Right forelimb (tissue), 1 donor: ENCODE measurements around the gene AHDC1.
"Not testable (repeated sequence)": the region's sequence is repeated elsewhere in the genome, so short reads cannot be mapped to it uniquely, and the experiment has no call there.

Experiments used
- DNase-seq: peaks from one replicate; pipeline ENCODE4 v3.0.0-alpha.2; 2018

The AHDC1 gene

DNA sequence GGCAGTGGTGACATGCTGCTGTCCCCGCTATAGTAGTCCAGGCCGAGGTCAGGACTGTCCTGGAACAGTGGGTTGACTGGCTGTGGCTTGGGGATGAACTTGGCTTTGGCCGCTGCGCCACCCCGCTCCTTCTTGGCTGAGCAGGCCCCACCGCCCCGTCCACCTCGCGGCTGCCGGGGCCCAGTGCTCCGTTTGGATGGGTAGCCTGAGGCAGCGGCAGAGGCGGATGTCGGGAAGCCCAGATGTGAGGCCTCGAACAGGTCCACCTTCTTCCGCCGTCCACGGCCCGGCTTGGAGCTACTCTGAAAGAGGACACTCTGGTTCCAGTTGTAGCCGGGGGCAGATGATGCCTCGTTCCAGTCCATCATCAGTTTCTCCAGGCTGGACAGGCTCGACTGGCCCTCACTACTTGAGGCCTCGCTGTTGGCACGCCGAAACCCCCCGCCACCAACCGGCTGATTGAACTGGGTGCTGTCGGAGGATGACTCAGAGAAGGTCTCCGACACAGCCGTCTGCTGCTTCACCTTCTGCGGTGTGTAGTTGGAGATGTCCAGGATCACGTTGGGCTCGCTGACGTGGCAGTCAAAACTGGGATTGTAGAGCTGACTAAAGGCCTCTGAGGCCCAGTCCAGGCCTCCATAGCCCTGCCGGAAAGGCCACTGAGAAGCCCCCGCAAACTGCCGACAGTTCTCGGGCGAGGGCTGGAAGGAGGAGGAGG lies 55.6 kb downstream of the AHDC1 start:
- no peak for DNase-seq

DNA sequence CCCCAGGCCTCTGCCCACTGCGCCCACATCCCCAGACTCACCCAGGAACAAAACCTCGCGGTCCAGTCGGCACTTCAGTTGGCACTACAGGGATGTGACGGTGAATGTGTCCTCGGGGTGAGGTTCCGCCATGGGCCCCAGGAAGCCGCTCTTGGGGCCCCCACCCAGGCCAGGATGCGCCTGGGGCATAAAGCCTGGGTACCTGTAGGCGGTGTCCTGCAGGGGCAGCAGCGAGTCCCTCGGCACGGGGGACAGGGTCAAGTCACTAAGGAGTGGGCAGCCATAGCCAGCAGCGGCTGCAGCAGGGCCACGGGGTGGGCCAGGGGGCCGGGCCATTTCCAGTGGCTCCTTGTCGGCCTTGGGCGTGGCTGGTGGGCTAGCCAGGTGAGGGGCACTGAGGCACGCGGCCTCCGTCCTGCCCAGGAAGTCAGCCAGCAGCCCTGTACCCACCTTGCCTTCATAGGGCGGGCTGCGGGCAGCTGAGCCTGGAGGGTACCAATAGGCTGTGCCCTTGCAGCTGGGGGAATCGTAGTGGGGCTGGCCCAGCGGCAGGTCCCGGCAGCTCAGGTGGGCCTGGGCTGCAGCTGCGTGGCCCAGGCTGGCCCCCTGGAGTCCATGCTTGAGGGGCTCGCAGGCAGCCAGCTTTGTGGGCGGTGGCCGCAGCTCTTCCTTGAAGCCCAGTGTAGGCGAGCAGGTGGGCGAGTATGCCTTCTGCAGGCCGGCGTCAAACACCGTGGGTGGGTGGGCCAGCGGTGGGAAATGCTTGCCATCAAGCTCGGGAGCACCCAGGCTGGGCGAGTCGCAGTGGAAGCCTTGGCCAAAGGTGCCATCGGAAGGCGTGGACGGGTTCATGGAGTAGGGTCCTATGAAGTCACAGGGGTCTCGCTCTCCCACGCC lies 56.5 kb downstream of the AHDC1 start:
- no peak for DNase-seq

DNA sequence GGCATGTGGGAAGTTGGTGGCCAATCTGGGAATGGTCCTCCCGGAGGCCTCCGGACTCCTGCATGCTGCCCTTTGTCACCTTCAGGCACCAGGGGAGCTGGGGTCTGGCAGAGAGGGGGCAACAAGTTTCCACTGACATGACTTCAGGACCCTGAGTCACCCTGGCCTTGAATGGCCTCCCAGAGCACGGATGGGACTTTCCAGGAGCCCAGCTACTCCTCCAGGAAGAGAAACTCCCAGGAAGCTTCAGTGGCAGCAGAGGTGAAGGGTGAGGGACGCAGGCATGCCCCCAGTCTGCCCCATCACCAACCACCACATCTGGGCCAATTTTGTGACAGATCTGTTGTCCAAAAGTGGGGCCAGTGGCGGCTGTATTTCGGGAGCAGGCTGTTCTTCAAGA lies 58.1 kb downstream of the AHDC1 start:
- DNase-seq = no peak

DNA sequence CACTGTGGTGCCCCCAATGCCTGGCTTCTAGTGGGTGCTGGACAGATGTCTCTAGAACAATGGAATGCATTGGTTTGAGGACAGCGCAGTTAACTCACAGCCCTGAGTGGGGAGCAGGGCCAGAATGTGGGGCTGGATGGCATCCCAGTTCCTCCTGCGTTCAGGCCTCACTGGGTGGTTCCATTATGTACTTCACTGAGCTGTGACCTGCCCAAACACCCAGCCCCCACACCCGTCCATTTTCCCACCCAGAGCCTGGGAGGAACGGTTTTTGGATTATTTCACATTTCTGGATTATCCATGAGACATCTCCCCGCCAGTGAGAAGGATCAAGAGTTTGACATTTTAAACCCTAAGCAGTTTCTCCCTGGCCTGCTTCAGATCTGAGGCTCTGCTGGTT lies 58.7 kb downstream of the AHDC1 start:
- peak; percentile 78 for DNase-seq

DNA sequence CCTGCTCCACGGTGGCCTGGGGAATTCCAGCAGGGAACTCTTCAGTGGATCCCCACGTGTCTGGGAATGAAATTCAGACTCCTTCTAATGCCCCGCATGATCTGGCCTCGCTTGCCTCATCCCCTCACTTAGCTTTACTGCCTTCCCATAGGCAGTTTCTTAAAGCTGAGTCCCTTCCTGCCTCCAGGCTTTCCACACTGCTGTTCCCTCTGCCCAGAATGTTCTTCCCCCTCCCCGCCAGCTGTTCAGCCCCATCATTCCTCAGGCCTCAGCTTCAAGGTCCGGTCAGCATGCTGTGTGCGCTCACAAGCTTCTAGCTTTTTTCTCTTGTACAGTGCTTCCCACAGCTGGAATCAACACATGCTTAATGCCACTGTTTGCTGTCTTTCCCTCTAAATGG lies 59.1 kb downstream of the AHDC1 start:
- DNase-seq = no peak

DNA sequence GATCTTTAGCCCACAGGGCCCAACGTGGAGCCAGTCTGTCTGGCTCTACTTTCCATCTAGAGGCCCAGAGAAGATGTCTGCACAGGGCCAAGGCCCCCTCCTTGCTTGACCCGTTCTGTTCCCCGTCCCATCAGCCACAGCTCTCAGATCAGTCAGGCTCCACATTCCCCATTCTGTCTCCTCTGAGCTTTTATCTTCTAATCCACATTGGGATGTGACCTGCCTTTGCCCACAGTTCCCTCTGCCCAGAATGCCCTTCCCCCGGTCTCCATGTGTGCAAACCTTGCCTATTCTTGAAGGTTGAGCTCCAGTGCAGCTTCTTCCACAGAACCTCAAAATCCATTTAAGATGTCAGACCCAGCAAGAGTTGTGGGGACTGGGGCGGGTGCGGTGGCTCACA lies 60.7 kb downstream of the AHDC1 start:
- no peak for DNase-seq

DNA sequence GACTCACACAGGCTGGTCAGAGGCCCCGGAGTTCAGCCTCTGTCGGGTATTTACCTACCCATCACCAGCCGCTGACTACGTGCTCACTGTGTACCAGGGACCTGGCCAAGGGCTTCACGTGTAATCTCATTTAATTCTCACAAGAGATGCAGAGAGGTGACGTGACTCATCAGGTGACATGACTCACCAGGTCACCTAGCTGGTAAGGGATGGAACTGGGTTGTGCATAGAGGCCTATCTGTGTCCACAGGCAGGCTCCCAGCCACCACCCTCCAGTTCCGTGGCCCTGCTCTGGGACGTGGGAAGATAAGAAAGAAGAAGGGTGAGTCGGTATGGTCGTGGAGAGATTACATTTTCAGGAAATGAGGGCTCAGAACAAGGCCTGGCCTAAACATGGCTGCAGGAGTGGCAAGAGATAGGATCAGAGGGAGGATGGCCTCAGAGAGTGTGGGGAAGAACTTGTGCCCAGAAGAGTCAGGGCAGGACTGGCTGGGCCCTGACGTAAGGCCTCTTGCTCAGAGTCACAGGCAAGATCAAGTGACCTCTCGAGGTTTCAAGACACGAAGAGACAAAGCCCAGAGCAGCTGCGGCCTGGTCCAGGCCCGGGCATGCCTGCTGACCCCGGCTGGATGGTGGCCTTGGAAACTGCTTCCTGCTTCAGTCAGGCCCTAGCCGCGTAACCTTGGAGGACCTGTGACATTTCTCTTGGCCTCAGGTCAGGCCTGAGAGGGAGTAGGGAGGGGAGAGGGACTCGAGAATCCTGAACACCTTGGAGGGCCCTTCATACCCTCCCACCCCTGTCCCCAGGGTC lies 61.3 kb downstream of the AHDC1 start:
- DNase-seq = no peak

DNA sequence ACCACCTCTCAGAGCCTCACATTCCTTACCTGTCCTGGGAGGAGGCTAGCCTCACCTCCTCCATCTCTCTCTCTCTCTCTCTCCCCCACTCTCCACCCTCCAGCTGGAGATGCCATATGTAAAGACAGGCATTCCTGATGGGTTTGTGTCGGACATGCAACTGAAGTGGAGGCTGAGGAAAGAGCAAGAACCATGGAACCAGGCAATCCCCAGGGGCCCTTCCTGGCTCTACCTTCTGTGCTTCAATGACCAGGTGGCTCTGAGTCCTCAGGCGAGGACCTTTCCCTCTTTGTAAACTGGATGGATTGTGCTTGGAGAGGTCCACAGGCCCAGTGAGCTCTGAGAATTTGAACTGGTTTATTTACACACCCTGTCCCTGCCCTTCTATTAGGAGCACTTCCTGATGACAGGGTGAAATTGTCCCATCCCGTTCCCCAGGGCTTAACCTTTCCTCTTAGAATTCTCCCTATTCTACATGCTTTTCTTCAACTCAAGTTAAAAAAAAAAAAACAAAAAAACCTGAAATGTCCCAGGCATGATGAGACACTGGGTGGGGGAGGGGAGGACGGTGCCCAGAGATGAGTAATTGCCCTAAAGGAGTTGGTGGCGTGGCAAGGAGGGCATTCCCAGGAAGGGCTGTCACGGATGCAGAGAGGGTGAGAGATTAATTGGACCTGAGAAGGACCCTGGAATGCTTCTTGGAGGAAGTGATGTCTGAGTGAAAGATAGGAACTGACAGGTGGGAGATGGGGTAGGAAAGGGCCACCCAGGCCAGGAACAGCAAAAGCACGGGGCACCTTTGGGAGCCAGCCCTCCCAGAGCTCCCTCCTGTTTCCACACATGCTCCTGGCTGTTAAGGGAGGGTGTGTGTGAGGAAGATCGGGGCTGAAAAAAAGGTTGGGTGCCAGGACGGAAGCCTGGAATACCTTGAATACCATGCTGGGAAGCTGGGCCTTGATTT lies 63.8 kb downstream of the AHDC1 start:
- no peak for DNase-seq

DNA sequence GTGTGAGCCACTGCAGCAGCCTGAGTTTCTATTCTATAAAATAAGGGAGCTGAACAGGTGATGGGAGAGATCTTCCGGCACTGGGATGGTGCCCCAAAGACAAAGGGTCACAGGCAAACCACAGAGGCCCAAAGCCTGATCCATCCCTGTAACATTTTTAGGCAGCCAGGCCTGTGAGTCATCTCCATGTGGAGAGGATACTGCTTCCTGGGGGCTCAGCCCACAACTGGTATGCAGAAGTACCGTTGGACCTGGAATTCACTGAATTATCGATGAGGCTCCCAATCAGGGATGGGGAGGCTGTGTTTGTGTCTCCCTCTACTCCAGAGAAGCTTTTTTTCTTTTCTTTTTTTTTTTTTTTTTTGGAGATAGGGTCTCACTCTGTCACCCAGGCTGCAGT lies 65.2 kb downstream of the AHDC1 start:
- no peak for DNase-seq

DNA sequence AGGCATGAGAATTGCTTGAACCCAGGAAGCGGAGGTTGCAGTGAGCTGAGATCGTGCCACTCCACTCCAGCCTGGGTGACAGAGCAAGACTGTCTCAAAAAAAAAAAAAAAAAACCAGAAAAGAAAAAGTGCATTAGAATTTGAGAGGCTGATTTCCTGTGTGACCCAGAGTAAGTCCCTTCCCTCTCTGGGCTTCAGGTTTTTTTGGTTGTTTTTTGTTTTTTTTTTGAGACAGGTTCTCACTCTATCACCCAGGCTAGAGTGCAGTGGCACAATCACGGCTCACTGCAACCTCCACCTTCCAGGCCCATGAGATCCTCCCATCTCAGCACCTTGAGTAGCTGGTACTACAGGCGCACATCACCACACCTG lies 65.7 kb downstream of the AHDC1 start:
- not testable (repeated sequence) for DNase-seq

DNA sequence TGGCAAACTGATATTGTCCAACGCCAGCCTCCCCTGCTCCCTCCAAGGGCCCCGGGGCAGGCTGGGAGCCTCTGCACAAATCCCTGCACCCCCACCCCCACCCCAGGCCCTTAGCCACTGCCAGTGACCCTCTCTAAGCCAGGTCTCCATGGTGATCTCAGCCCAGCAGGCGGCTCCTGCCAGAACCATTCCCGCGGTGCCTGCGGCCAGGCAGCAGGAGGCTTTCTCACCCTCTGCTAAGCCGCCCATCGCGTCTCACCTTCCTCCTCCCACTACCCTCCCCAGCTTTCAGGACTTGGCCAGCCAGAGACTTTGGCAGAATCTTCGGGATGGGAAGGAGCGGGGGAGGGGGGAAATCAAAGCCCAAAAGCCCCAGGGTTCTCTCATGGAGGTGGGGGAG lies 67.2 kb downstream of the AHDC1 start:
- DNase-seq = peak; percentile 79

DNA sequence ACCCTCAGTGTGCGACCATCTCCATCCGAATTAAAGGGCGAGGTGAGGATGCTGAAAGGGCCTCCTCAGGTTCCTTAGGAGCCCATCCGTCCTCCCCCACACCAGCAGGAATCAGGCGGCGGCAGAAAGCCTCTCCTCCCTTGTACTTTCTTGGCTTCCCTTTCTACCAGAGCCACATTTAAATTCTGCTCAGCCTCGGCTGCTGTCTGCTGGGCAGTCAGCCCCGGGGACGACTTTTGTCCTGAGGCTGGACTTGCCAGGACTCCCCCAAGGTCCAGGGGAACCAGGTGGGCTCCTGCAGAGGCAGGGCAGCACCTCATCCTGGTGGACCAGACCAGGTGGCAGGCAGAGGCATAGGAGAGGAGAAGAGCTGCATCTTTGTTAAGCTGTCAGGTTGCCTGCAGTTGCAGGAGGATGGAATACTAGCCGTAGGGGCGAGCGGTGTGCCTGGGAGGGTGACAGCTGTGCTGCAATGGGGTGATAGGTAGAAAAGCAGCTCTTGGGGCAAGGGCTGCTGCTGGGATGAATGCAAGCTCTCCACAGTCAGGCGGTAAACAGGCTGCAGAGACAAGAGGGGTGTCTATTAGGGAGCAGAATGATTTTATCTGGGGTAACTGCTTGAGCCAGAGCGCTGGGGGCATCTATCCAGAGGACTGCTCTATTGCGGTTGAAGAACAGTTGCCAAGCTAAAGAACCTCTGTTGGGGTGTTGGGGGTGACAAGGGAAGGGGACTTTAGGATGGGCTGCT lies 67.8 kb downstream of the AHDC1 start:
- no peak for DNase-seq

DNA sequence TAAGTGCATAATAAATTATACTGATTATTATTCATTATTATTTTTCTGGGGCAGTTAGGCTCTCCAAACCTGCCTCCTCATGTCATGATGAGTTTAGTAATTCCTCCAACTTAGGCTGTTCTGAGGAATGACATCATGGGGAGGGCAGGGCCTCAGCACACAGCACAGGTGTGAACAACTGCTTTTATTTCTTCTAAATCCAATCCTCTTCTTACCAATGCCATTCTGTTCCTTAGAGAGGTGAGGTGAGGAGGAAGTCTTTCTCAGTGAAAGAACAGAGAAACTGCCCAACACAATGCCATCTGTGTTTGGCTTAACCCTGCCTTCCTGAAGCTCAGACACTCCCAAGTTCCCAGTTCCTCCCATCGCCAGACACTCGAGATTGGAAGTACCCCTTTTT lies 68.6 kb downstream of the AHDC1 start:
- no peak for DNase-seq

DNA sequence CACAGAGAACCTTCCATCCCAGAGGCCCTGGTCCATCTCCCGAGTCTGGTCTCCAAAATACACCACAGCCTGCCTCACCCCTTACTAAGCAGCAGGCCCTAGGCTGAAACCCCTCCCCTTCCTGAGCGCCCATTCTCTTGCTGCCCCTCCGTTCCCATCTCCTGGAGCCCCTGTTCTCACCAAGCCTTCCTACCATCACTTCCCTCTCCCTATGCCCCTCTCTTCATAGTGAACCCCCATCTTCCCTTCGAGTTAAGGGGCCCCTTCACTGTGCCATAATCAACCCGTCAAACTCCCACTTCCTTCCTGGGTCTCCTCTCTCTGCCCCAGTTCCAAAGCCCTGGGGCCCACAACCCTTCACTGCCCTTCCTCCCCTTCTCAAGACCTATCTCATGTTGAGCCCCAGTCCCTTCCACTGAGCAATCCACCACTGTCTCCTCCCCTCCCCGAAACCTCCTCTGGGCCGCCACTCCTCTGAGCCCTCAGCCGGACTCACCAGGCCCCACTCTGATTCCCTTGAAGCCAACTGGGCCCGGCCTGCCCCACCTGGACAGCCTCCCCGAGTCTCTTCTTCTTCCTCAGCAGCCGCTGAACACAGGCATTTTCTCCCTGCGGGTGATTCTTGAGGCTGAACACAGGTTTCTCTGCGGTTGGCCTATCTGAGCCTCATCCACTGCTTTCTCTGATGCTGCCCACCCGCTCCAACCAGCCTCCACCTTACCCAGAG lies 71.8 kb downstream of the AHDC1 start:
- DNase-seq = no peak

DNA sequence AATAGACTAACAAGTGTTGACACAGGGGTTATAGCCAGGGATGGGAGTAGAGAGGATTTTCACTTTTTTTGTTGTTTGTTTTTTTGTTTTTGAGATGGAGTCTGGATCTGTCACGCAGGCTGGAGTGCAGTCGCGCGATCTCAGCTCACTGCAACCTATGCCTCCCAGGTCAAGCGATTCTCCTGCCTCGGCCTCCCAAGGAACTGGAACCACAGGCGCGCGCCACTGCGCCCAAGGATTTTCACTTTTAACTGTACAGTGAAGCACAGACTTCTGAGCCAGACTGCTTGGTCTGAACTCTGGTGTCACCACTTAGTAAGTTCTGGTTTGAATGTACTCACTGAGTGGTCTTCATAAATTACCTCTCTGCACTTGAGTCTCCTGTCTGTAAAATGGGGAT lies 73.8 kb downstream of the AHDC1 start:
- DNase-seq = no peak

DNA sequence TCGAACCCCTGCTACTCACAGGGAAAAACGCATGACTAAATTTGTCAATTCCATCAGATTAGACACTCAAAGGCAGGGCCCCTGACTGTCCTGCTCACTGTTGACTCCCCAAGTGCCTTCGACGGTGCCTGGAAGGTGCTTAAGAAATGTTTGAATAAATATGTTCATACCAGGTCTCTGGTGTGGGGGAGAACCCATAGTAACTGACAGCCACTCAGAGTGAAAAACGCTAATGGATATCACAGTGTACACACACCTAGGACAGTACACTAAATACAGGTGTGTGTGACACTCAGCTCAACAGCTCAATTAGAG lies 74.3 kb downstream of the AHDC1 start:
- no peak for DNase-seq

DNA sequence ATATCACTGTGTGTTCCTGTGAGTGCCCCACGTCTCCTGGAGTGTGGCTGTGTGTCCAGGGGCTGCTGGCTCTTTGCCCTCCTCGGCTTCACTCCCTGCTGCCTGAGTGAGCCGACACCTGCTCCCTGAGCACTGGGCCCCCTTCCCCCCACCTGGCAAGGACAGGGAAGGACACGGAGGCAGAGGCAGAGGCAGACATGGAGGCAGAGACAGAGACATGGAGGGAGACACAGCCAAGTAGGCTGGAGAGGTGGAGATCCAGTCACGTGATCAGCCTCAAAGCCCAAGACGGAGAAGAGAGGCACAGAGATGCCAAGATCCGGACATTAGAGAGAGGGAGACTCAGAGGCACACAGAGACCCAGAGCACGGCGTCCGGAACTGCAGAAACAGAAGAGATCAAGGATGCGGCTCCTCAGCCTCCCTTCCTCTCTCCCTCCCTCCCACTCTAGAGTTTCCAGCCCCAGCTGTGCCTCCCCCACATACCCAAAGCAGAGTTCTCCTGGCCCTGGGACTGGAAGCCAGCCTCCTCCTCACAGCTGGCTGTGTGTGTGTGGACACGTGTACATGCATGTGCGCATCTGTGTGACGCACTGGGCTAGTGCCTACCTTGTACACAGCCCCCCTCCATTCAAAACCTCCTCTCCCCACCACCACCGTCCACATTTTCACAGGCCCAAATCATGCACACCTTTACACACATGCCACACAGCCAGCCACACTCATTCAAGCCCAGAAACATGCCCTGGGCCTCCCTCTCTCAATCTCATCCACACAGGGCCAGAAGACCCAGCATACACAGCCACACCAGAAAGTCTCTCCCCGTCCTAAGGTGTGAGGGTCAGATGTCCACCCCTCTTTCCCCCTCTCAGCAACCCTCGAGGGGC lies 74.9 kb downstream of the AHDC1 start:
- DNase-seq = peak; percentile 90

DNA sequence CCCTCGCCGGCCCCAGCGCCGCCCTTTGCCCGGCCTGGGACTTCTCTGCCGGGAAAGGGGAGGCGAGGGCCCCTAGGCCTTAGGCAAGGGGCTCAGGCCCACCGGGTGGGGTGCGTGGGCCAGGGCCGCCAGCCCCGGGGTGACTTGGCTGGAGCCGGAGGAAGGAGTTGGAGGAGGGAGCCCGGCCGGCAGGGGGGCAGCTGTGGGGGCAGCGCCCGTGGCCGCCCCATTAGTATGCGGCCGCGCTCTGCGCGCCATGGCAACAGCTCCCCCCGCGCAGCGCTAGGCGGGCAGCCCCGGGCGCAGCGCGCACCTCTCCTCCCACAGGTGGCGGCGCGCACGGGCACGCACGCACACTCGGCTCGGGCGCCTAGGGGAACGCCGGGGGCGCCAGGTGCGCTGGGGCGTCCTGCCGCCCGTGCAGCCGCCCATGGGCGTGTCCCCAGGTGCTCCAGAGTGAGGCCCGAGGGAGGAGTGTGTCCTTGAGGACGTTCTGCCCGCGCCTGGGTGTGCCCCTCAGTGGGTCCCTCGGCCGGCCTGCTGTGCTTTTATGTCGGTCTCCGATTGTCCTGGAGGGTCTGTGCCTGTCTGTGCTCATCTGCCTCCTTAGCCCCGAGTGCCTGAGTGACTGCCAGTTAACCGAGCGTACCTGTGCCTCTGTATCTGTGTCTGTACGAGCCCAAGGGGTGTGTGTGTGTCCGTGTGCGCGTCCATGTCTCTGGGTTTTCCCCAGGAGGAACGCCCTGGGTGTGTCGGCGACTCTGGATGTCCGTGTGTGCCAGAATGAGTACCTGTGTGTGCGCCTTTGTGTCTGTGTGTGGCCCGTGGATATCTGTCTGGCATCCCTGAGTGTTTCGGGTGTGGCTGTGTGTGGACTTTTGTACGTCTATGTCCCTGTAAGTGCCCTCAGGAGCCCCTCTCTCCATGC lies 75.8 kb downstream of the AHDC1 start:
- DNase-seq = peak; percentile 75
